ENCODE measurements around the gene CXCL3. TPM values are rescaled to one million over a fixed set of nuclear protein-coding genes. Genes with fewer than 3 reads are reported as not detected.

Gene CXCL3
- total RNA-seq, 4 donors from 2014 or later, result 0.25 to 0.49 (median 0.34) TPM; not detected in 1

- no peak for TF ChIP-seq CTCF (IDR thresholded peaks at IDR 0.05)
- 92 to 95% methylated on average over 4 of the region's 4 CpGs for WGBS, 2 donors
- intact Hi-C loops (cut with DNase I; ENCODE audit: low total_unique reads), result no loop called here
Measured at GRCh38 chr4:74058048-74058651, 19.7 kb upstream of the CXCL3 start.

GRCh38 chr4:74057588-74057987 lies 19.1 kb upstream of the CXCL3 start:
- 47 to 51% methylated on average over 1 of the region's 1 CpG for WGBS, 2 donors
- H3K4me3 ChIP-seq (ENCODE audit: low read depth, poor library complexity, severe bottlenecking), result no peak overlapping the region
- no peak for DNase-seq (ENCODE audit: low spot score in 2 of 2)
- intact Hi-C loops (cut with DNase I; ENCODE audit: low total_unique reads), result no loop called here
- TF ChIP-seq POLR2A (IDR thresholded peaks at IDR 0.05) (no peak), CTCF (IDR thresholded peaks at IDR 0.05) (no peak)

More at GRCh38 chr4:74058048-74058651, 19.7 kb upstream of the CXCL3 start:
- H3K4me3 ChIP-seq (ENCODE audit: low read depth, poor library complexity, severe bottlenecking), result no peak overlapping the region
- DNase-seq (ENCODE audit: low spot score in 2 of 2), result no peak

- 49 to 68% methylated on average over 4 of the region's 4 CpGs for WGBS, 2 donors
- no peak overlapping the region for H3K4me3 ChIP-seq (ENCODE audit: low read depth, poor library complexity, severe bottlenecking)
- DNase-seq (ENCODE audit: low spot score in 2 of 2), result no peak
- intact Hi-C loops (cut with DNase I; ENCODE audit: low total_unique reads), result no loop called here
- TF ChIP-seq CTCF (IDR thresholded peaks at IDR 0.05) (no peak), POLR2A (IDR thresholded peaks at IDR 0.05) (no peak)
Measured at GRCh38 chr4:74056858-74057562, 18.5 kb upstream of the CXCL3 start.

- no peak for DNase-seq (ENCODE audit: low spot score in 2 of 2)
- intact Hi-C loops (cut with DNase I; ENCODE audit: low total_unique reads), result no loop called here
- TF ChIP-seq CTCF (IDR thresholded peaks at IDR 0.05), result no peak
- no peak overlapping the region for H3K4me3 ChIP-seq (ENCODE audit: low read depth, poor library complexity, severe bottlenecking)
- WGBS, 2 donors, result 45 to 88% methylated on average over 1 of the region's 1 CpG
Measured at GRCh38 chr4:74056114-74056857, 17.8 kb upstream of the CXCL3 start.

GRCh38 chr4:74055498-74055897 lies 17.0 kb upstream of the CXCL3 start:
- no peak overlapping the region for H3K4me3 ChIP-seq (ENCODE audit: low read depth, poor library complexity, severe bottlenecking)
- TF ChIP-seq POLR2A (IDR thresholded peaks at IDR 0.05) (no peak), CTCF (IDR thresholded peaks at IDR 0.05) (no peak)
- WGBS, 2 donors, result 76 to 86% methylated on average over 3 of the region's 3 CpGs
- DNase-seq (ENCODE audit: low spot score in 2 of 2), result no peak
- intact Hi-C loops (cut with DNase I; ENCODE audit: low total_unique reads), result no loop called here

Data from lower leg skin (tissue), 4 donors.